Activated naive CD4-positive, alpha-beta T cell (primary cell): ENCODE data around the gene TBC1D1.

Experiments
- DNase-seq, 4 experiments: peaks; one replicate each; lab custom pipeline; 2025; lab: John Stamatoyannopoulos, UW

The TBC1D1 gene

DNA sequence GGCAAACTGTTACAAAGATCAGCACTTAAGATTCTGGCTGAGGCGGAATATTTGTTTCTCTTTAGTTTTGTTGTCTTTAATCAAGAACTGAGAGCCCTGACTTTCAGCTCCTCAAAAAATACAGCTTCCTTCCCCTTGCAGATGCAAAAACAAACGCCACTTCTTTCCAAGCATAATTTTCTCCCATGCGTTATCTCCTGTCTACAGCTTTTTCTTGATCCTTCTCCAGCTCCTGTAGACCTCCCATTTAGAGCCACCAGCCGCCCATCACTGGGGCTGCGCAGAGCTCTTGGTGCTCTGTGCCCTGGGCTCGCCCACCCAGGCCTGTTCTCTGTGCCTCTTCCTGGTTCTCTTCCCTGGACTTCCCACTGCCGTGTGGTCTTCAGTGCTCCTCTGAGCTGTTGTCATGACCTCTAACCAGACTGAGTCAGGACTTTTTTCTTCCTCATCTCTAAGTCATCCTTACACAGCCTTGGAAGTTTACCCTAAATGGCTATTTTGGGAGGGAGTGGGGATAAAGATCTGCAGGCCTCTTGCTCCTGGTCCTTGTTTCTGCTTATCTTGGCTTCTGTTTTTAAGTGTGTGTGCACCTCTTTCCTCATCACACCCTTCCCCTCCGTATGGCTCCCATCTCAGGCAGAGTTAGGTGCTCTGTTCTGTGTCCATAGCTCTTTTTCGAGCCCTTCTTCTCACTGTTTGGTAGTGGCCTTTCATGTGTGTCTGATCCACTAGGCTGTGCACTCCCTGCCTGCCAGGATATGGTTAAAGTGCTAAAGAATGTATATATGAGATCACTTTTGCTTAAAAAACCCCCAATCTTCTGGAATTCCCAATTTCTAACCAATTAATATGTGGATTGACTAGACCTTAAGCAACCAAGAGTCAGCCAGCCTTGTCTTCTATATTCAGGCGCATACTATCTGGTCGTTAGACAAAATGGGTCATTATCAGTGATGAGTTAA is 191.8 kb downstream of the TBC1D1 start:
- DNase-seq, result no peak

DNA sequence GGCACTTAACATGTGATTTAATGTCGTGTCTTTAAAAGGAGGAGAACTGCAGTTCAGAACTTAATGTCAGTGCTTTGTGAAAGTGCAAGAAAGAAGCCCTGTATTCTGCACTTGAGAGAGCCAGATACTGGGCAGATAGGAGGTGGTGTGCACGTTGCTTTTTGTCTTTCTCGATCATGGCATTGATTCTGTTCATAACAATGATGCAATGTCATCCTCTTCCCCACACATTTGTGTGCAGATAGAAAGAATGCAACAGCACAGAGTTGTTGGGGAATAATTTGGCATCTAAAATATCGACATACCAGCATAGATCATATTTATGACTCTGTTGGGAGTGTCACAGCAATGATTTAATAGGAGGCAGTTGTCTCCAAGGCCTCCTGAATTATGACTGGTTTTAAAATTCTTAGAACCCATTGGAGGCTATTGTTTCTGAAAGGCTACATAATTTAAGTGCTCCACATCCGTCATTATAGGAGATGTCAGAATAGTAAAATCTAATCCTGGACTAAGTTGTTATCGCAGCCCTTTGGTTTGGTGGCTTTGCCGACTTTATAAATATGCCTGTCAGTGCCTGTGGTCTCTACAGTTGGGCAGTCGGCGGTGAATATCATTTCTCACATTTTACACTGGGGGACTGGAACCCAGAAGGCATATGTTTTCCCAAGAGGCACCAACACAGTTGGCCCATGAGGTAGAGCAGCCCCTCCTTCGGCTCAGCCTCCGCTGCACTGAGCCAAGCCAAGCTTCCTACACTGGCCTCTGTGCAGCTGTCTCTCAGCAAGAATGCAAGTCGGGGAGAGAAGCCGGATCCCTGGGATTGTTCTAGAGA is 194.2 kb downstream of the TBC1D1 start:
- no peak for DNase-seq

DNA sequence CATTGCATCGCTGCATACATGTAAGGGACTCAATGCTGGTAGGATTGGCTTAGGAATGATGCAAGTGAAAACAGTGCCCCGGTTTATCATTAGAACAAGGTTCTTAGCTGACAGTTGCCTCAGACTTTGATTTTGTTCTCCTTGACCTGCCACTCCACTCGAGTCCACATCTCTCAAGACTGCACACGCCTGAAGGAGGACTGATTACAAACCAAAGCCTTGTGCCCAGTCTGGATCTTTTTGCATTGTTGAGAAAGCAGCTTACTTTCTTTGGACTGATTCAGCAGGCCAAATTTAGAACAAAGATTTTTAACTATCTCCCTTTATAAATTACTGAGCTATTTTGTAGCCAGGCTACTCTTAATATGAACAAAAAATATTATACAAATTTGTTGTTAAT is 194.9 kb downstream of the TBC1D1 start:
- DNase-seq, result no peak

DNA sequence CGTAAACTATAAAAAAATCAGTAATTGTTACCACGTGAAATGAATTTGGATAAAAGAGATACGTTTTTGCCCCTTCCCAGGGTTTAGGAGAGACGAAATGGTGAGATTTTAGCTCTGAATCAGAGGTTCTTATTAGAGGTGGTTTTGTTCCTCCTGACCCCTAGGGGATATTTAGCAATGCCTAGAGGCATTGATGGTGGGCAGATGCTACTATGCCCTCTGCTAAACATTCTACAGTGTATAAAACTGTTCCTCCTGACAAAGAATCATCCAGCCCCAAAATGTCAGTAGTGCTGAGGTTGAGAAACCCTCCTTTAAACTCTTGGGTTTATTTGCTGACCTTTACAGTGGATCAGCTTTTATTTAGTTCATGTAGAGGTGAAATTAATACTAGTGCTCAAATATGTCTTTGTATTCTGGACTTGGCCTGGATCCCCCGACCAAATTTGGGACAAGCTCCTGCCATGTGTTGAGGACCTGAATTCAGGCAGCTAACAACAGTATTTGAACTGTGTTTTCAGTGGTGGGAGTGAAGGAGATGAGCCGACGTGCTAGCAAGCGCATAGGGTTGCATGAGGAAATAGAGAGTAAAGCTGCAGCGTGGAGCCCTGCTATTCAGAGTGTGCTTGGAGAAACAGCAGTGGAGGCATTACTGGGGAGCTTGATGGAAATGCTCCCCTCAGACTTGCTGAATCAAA is 195.4 kb downstream of the TBC1D1 start:
- DNase-seq, result no peak

DNA sequence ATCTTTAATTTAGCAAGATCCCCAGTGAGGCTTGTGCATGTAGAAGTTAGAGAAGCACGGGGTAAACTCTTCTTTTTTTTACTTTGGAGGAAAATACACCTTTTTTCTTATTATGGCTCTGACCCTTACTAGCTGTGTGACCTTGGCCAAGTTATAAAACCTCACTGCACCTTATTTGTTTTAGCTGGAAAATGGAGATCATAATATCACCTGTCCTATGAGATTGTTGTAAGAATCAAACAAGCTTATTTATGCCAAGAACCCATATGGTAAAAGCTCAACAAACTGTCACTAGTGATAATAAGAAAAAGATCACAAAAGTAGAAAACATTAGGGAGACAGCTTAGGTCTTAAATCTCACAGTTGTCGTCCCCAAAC is 196.0 kb downstream of the TBC1D1 start:
- DNase-seq, result no peak

DNA sequence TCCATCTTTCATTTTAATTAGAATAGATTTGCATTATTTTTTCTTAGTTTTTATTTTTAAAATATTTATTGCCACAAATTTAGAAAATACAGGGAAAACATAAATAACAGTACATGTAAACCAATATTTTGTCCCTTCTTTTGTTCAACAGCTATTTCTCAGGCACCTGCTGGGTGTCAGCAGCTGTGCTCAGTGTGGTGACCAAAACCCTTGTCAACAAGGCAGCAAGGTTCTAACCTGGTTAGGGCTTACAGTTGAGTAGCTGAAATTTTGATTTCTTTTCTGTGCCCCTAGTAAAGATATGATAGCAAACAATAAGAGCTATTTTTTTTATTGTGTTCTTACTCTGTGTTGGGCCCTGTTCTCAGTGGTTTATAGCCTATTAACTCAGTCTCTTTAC is 197.4 kb downstream of the TBC1D1 start:
- no peak for DNase-seq

DNA sequence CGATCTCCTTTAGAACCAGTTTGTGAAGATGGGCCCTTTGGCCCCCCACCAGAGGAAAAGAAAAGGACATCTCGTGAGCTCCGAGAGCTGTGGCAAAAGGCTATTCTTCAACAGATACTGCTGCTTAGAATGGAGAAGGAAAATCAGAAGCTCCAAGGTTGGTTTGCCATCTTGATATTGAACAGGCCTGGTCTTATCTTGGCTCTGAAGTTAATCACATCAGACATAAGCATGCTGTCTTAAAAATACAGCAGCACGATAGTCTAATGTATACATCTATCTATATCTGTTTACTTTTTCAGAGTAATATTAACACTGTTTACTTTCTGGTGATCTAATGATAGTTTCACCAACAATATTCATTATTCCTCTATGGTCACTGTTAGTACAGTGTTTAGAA is 199.1 kb downstream of the TBC1D1 start:
- DNase-seq, result no peak

DNA sequence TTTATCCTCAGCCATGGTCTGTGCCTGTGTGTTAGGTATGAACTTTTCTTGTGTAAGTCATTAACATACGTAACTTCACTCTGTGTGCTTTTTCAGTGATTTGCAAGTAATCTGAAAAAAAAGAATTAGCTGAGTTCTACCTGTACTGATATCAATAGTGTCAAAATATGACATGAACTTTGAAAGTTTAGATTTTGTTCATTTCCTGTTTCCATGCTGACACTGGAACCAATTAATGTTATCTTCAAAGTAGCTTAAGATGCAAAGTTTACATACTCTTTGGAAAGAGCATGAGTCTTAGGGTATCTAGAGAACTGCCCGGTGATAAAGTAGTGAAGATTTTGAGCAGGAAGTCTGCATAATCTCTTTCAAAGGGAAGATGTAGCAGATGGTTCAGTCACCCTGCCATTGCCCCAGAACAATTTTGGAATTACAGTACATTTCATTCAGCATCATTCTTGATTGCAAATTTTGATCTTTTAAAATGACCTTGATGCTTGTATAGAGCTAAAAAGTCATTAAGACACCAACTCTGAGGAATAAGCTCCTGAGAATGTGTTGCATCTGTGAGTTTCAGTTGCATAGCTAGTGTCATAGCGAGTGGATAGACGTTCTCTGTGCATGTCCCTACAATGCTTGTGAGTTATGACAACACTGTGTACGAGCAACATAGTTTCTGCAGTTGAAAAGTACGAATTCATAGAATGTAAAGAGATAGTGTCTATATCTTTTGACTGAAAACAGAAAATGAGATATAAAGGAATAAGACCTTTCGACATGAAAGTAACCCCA is 199.8 kb downstream of the TBC1D1 start:
- DNase-seq, result no peak

DNA sequence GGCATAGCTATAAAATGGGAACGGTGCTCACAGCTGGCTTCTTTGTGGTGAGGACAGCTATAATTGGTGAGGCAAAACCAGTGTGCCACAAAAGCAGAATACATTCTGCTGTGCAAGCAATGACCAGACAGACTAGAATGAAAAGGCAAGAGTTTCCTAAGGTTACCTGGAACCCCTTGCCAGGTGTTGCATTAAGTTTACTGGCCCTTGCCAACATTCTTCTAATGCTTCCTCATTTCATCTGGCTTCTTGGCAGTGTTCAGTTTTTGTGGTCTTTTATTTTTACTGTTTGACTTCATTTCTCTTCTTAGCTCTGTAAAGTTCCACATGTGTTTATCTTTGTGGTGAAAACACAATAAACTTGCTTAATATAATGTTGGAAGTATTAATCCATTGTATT is 200.8 kb downstream of the TBC1D1 start:
- no peak for DNase-seq

DNA sequence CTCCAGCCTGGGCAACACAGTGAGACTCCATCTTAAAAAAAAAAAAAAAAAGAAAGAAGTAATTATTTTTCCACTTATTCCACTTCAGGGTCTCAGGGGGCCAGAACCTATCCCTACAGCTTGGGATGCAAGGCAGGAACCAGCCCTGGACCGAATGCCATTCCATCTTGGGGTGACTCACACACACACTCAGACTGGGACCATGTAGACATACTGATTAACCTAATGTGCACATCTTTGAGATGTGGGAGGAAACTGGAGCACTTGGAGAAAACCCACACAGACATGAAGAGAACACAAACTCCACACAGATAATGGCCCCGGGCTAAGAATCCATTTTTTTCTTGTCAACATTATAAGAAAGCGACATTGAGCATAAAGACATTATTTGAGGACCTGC is 201.8 kb downstream of the TBC1D1 start:
- DNase-seq, result no peak

DNA sequence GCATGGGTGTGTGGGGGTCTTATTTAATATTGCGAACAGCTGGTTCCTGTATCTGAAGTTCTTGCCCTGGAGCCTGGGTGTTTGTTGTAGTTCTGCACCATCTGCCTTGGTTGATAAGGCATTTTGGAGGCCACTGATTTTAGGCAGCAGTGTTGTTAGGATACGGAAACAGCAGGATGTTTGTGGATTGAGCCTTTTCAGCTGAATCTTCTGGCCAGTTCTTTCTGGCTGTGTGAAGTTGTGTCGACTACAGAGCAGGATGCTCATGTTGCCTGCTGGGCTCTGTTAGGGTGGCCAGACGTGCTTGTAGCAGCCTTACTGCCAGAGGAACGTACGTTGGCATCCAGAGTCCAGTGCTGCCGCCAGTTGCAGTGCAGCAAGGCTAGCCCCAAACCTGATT is 203.5 kb downstream of the TBC1D1 start:
- no peak for DNase-seq

DNA sequence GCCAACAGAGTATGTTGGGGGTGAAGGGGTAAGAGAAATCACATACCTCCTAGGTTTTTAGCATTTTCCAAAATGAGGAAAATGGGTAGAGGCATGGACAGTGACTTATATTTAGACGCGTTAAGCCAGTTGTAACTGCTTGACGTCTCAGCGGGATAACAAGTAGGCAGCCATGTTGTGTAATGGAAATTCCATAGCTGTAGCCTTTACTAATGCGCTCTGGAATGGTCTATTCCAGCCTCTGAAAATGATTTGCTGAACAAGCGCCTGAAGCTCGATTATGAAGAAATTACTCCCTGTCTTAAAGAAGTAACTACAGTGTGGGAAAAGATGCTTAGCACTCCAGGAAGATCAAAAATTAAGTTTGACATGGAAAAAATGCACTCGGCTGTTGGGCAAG is 204.8 kb downstream of the TBC1D1 start:
- no peak for DNase-seq

DNA sequence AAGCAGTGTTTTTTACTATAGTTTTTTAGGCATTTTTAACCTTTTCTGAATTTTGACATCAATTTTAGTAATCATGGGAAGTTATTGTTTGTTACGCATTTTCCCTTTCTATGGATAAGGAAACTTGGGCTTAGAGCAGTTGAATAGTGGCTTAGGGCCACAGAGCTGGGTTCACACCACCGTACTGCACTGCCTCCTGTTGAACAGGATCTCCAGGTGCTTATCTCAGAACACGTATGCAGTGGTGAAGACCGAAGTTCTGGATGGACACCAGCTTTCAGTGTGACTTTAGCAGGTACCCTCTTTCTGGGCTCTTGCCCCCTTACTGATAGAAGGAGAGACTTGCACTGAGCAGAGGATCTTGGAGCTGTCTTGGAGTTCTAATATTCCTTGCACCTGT is 206.9 kb downstream of the TBC1D1 start:
- DNase-seq, result no peak

DNA sequence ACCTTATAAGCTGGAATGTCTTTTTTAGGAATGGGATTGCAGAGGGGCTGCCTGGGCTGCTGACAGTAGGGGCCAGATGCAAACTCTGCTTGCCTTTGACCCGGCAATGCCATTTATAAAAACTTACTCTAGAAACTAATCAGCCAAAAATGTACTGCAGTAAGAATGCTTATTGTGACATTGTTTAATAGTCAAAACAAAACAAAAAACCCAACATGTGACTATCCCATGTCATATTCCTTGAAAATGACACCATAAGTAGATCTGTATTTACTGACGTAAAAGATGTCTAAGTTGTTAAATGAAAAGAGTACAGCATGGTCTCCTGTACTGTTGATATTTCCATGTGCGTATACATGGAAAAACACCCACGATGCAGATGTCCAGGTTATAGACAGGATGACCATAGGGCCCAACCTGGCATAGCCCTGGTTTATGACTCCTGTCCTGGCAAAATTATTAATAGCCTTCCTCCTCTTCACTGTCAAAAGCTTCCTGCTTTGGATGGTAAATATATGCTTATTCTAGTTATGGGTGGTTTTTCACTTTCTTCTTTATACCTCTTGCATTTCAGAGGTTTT is 208.2 kb downstream of the TBC1D1 start:
- no peak for DNase-seq

DNA sequence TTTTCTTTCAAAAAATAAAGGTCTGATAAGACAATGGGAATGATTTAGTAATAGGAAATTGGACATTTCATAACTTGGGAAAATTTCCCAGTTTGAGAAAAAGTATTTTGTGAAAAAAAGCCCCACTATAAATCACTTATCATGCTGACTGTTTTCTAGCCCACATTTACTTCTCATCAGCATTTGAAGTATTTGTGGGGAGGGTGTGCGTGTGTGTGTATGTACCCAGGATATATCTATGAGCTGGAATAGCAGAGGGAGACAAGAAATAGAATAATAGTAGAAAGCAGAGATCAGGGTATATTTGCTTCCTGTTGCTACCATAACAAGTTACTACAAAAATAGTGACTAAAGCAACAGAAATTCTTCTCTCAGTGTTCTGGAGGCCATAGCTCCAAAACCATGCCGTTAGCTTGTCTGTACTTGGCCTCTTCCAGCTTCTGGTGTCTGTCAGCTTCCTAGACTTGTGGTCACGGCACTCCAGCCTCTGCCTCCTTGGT is 209.1 kb downstream of the TBC1D1 start:
- no peak for DNase-seq

DNA sequence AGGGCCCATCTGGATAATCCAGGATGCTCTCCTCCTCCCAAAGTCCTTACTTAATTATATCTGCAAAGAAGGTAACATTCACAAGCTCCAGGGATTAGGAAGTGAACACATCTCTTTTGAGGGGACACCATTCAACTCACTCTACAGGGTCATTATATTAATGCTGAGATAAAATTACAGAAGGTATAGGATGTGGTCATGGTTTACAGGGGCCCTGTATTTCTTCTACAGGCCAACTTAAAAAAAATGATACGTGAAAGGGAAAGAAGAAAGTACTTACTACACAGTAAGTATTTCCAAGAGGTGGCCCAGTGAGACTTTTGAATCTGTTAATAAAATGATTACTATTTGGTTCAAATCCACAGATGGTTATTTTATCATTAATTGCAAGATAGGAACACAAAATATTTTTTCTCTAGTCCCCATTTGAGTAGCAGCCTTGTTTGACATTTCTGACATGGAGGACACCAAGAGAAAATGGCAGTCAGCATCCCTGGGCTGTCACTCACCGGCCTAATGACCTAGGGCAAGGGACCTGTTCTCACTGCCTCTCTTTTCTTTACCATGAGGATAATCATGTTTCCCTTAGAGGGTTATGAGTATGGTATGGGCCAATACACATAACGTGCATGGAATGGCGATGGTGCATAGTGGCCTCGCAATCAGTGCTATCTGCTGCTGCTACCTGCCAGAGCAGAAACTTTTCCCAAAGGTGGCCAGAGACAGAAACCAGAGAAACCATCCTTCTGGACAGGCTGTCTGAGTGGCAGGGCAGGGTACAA is 209.8 kb downstream of the TBC1D1 start:
- DNase-seq, result no peak

DNA sequence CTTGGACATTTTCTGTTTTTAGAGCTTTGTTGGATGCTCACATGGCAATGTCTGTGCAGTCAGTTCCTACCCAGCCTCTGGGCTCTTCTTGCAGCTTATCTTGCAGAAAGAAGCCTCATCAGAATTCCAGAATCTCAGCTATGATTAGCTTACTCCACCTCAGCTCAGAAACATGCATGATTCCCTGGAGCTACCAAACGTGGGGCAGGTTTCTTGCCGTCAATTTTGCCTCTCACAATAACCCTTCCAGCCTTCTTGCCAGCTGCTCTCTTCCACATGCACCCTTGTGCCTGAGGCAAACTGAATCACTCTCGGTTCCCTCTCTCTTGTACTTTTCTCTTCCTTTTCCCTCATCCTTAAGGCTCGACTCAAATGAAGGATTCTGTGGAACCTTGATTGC is 210.7 kb downstream of the TBC1D1 start:
- no peak for DNase-seq

DNA sequence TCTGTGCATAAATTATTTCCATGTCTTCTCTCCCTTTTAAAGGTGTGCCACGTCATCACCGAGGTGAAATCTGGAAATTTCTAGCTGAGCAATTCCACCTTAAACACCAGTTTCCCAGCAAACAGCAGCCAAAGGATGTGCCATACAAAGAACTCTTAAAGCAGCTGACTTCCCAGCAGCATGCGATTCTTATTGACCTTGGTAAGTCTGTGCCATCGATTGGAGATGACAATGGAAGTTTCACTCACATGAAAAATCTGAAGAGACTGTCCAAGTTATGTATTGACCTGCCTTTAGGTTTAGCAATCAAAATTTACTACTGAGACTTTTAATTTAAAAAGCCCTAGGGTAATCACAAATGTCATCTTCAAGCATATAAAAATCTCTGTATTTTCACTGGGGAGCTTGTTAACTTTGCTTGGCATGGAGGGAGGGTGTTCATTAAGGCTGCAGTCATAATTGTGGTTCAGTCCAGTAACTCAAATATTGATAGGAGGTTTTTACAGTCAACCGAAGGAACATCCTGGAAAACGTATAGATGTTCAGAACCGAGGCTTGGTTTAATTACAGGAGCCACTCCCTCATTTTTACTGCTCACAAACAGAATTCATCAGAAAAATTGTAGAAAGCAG is 212.2 kb downstream of the TBC1D1 start:
- DNase-seq, result no peak

DNA sequence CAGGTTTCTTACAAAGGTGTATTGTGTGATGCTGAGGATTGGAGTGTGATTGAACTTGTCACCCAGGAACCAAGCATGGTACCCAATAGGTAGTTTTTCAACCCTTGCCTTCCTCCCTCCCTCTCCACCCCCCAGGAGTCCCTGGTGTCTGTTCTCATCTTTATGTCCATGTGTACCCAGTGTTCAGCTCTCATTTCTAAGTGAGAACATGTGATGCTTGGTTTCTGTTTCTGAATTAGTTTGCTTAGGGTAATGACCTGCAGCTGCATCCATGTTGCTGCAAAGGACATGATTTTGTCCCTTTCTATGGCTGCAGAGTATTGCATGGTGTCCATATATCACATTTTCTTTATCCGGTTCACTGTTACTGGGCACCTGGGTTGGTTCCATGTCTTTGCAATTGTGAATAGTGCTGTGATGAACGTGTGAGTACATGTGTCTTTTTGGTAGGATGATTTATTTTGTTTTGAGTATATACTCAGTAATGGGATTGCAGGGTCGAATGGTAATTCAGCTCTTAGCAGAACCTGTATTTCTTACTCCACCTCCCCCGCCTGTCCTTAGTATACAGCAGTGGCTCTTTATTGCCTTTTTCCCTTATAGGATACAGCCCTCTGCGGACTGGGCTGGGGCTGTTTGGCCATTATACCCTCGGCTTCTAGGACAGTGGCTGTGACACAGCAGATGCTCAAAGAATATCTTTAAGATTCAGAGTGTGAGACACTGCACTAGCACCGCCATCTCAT is 214.8 kb downstream of the TBC1D1 start:
- no peak for DNase-seq
